ENCODE measurements around the gene FRYL. TPM values are rescaled to one million over a fixed set of nuclear protein-coding genes. Genes with fewer than 3 reads are reported as not detected.

FRYL gene
- total and polyA plus RNA-seq, 2 donors = 33.2 to 44.2 TPM

- no peaks in the 10 kb centered on the region for H3K27me3 ChIP-seq (ENCODE audit: control insufficient read depth in 2 of 2, insufficient read depth in 1 of 2, low read length in 1 of 2)
- no peak overlapping the region for H3K4me3 ChIP-seq (ENCODE audit: low read length in 2 of 2)
- no peak for DNase-seq (ENCODE audit: low read depth in 6 of 9, low spot score in 9 of 9)
- no peaks in the 10 kb centered on the region for H3K9me3 ChIP-seq (ENCODE audit: control insufficient read depth in 2 of 2, insufficient read depth in 1 of 2, low read length in 1 of 2)
- no peak overlapping the region for H3K27ac ChIP-seq (ENCODE audit: low read depth in 1 of 2, low read length in 1 of 2)
- no peaks in the 10 kb centered on the region for H3K4me1 ChIP-seq (ENCODE audit: control insufficient read depth in 2 of 2, insufficient read depth in 2 of 2, low read length in 2 of 2)
- 98% methylated on average over 4 of the region's 4 CpGs for WGBS
- peaks cover 9 to 10% of the 10 kb centered on the region in 2 donors for H3K36me3 ChIP-seq (ENCODE audit: control insufficient read depth in 2 of 2, insufficient read depth in 2 of 2, low read length in 1 of 2)
Measured at GRCh38 chr4:48602763-48603162, 177.3 kb downstream of the FRYL start.

- H3K4me3 ChIP-seq (ENCODE audit: low read length in 2 of 2) = no peak overlapping the region
- DNase-seq (ENCODE audit: low read depth in 6 of 9, low spot score in 9 of 9) = no peak
- no peaks in the 10 kb centered on the region for H3K4me1 ChIP-seq (ENCODE audit: control insufficient read depth in 2 of 2, insufficient read depth in 2 of 2, low read length in 2 of 2)
- H3K27me3 ChIP-seq (ENCODE audit: control insufficient read depth in 2 of 2, insufficient read depth in 1 of 2, low read length in 1 of 2) = no peaks in the 10 kb centered on the region
- peaks cover 9 to 10% of the 10 kb centered on the region in 2 donors for H3K36me3 ChIP-seq (ENCODE audit: control insufficient read depth in 2 of 2, insufficient read depth in 2 of 2, low read length in 1 of 2)
- no peaks in the 10 kb centered on the region for H3K9me3 ChIP-seq (ENCODE audit: control insufficient read depth in 2 of 2, insufficient read depth in 1 of 2, low read length in 1 of 2)
- WGBS = 96% methylated on average over 3 of the region's 3 CpGs
- no peak overlapping the region for H3K27ac ChIP-seq (ENCODE audit: low read depth in 1 of 2, low read length in 1 of 2)
Measured at GRCh38 chr4:48602222-48602621, 177.9 kb downstream of the FRYL start.

- H3K27ac ChIP-seq (ENCODE audit: low read depth in 1 of 2, low read length in 1 of 2) = no peak overlapping the region
- peaks cover 8 to 22% of the 10 kb centered on the region in 2 donors for H3K36me3 ChIP-seq (ENCODE audit: control insufficient read depth in 2 of 2, insufficient read depth in 2 of 2, low read length in 1 of 2)
- no peaks in the 10 kb centered on the region for H3K27me3 ChIP-seq (ENCODE audit: control insufficient read depth in 2 of 2, insufficient read depth in 1 of 2, low read length in 1 of 2)
- no peaks in the 10 kb centered on the region for H3K4me1 ChIP-seq (ENCODE audit: control insufficient read depth in 2 of 2, insufficient read depth in 2 of 2, low read length in 2 of 2)
- no peak for DNase-seq (ENCODE audit: low read depth in 6 of 9, low spot score in 9 of 9)
- no peak overlapping the region for H3K4me3 ChIP-seq (ENCODE audit: low read length in 2 of 2)
- 98% methylated on average over 4 of the region's 4 CpGs for WGBS
- H3K9me3 ChIP-seq (ENCODE audit: control insufficient read depth in 2 of 2, insufficient read depth in 1 of 2, low read length in 1 of 2) = no peaks in the 10 kb centered on the region
Measured at GRCh38 chr4:48596336-48596735, 183.7 kb downstream of the FRYL start.

- 33% methylated on average over 1 of the region's 1 CpG for WGBS
- no peak overlapping the region for H3K27ac ChIP-seq (ENCODE audit: low read depth in 1 of 2, low read length in 1 of 2)
- H3K36me3 ChIP-seq (ENCODE audit: control insufficient read depth in 2 of 2, insufficient read depth in 2 of 2, low read length in 1 of 2) = peaks cover 8 to 26% of the 10 kb centered on the region in 2 donors
- H3K27me3 ChIP-seq (ENCODE audit: control insufficient read depth in 2 of 2, insufficient read depth in 1 of 2, low read length in 1 of 2) = no peaks in the 10 kb centered on the region
- no peaks in the 10 kb centered on the region for H3K4me1 ChIP-seq (ENCODE audit: control insufficient read depth in 2 of 2, insufficient read depth in 2 of 2, low read length in 2 of 2)
- H3K9me3 ChIP-seq (ENCODE audit: control insufficient read depth in 2 of 2, insufficient read depth in 1 of 2, low read length in 1 of 2) = no peaks in the 10 kb centered on the region
- no peak for DNase-seq (ENCODE audit: low read depth in 6 of 9, low spot score in 9 of 9)
- H3K4me3 ChIP-seq (ENCODE audit: low read length in 2 of 2) = no peak overlapping the region
Measured at GRCh38 chr4:48594180-48594579, 185.9 kb downstream of the FRYL start.

- WGBS = 100% methylated on average over 1 of the region's 1 CpG
- peaks cover 15 to 30% of the 10 kb centered on the region in 2 donors for H3K36me3 ChIP-seq (ENCODE audit: control insufficient read depth in 2 of 2, insufficient read depth in 2 of 2, low read length in 1 of 2)
- no peaks in the 10 kb centered on the region for H3K4me1 ChIP-seq (ENCODE audit: control insufficient read depth in 2 of 2, insufficient read depth in 2 of 2, low read length in 2 of 2)
Measured at GRCh38 chr4:48591372-48591771, 188.7 kb downstream of the FRYL start.

GRCh38 chr4:48590884-48591283 is 189.2 kb downstream of the FRYL start:
- no peaks in the 10 kb centered on the region for H3K27me3 ChIP-seq (ENCODE audit: control insufficient read depth in 2 of 2, insufficient read depth in 1 of 2, low read length in 1 of 2)
- WGBS = 99% methylated on average over 2 of the region's 2 CpGs
- H3K36me3 ChIP-seq (ENCODE audit: control insufficient read depth in 2 of 2, insufficient read depth in 2 of 2, low read length in 1 of 2) = peaks cover 15 to 33% of the 10 kb centered on the region in 2 donors

More at GRCh38 chr4:48591372-48591771, 188.7 kb downstream of the FRYL start:
- no peak for DNase-seq (ENCODE audit: low read depth in 6 of 9, low spot score in 9 of 9)
- no peak overlapping the region for H3K27ac ChIP-seq (ENCODE audit: low read depth in 1 of 2, low read length in 1 of 2)
- H3K4me3 ChIP-seq (ENCODE audit: low read length in 2 of 2) = no peak overlapping the region
- no peaks in the 10 kb centered on the region for H3K9me3 ChIP-seq (ENCODE audit: control insufficient read depth in 2 of 2, insufficient read depth in 1 of 2, low read length in 1 of 2)
- H3K27me3 ChIP-seq (ENCODE audit: control insufficient read depth in 2 of 2, insufficient read depth in 1 of 2, low read length in 1 of 2) = no peaks in the 10 kb centered on the region

GRCh38 chr4:48589098-48589445 is 191.0 kb downstream of the FRYL start:
- H3K4me1 ChIP-seq (ENCODE audit: control insufficient read depth in 2 of 2, insufficient read depth in 2 of 2, low read length in 2 of 2) = no peaks in the 10 kb centered on the region
- peaks cover 19 to 33% of the 10 kb centered on the region in 2 donors for H3K36me3 ChIP-seq (ENCODE audit: control insufficient read depth in 2 of 2, insufficient read depth in 2 of 2, low read length in 1 of 2)
- no peaks in the 10 kb centered on the region for H3K9me3 ChIP-seq (ENCODE audit: control insufficient read depth in 2 of 2, insufficient read depth in 1 of 2, low read length in 1 of 2)
- H3K4me3 ChIP-seq (ENCODE audit: low read length in 2 of 2) = no peak overlapping the region
- WGBS = 99% methylated on average over 1 of the region's 1 CpG
- H3K27me3 ChIP-seq (ENCODE audit: control insufficient read depth in 2 of 2, insufficient read depth in 1 of 2, low read length in 1 of 2) = no peaks in the 10 kb centered on the region
- H3K27ac ChIP-seq (ENCODE audit: low read depth in 1 of 2, low read length in 1 of 2) = no peak overlapping the region
- no peak for DNase-seq (ENCODE audit: low read depth in 6 of 9, low spot score in 9 of 9)

More at GRCh38 chr4:48590884-48591283, 189.2 kb downstream of the FRYL start:
- no peak for DNase-seq (ENCODE audit: low read depth in 6 of 9, low spot score in 9 of 9)
- Histone ChIP-seq H3K4me1 (ENCODE audit: control insufficient read depth in 2 of 2, insufficient read depth in 2 of 2, low read length in 2 of 2) (no peaks in the 10 kb centered on the region), H3K4me3 (ENCODE audit: low read length in 2 of 2) (no peak overlapping the region), H3K27ac (ENCODE audit: low read depth in 1 of 2, low read length in 1 of 2) (no peak overlapping the region), H3K9me3 (ENCODE audit: control insufficient read depth in 2 of 2, insufficient read depth in 1 of 2, low read length in 1 of 2) (no peaks in the 10 kb centered on the region)

GRCh38 chr4:48588230-48589097 is 191.6 kb downstream of the FRYL start:
- Histone ChIP-seq H3K9me3 (ENCODE audit: control insufficient read depth in 2 of 2, insufficient read depth in 1 of 2, low read length in 1 of 2) (no peaks in the 10 kb centered on the region), H3K4me1 (ENCODE audit: control insufficient read depth in 2 of 2, insufficient read depth in 2 of 2, low read length in 2 of 2) (no peaks in the 10 kb centered on the region), H3K36me3 (ENCODE audit: control insufficient read depth in 2 of 2, insufficient read depth in 2 of 2, low read length in 1 of 2) (peaks cover 19 to 33% of the 10 kb centered on the region in 2 donors), H3K27me3 (ENCODE audit: control insufficient read depth in 2 of 2, insufficient read depth in 1 of 2, low read length in 1 of 2) (no peaks in the 10 kb centered on the region), H3K27ac (ENCODE audit: low read depth in 1 of 2, low read length in 1 of 2) (no peak overlapping the region), H3K4me3 (ENCODE audit: low read length in 2 of 2) (no peak overlapping the region)
- no peak for DNase-seq (ENCODE audit: low read depth in 6 of 9, low spot score in 9 of 9)
- 94% methylated on average over 3 of the region's 3 CpGs for WGBS

- no peak overlapping the region for H3K27ac ChIP-seq (ENCODE audit: low read depth in 1 of 2, low read length in 1 of 2)
- 98% methylated on average over 2 of the region's 2 CpGs for WGBS
- DNase-seq (ENCODE audit: low read depth in 6 of 9, low spot score in 9 of 9) = no peak
- H3K36me3 ChIP-seq (ENCODE audit: control insufficient read depth in 2 of 2, insufficient read depth in 2 of 2, low read length in 1 of 2) = peaks cover 15 to 37% of the 10 kb centered on the region in 2 donors
- H3K9me3 ChIP-seq (ENCODE audit: control insufficient read depth in 2 of 2, insufficient read depth in 1 of 2, low read length in 1 of 2) = no peaks in the 10 kb centered on the region
- H3K4me3 ChIP-seq (ENCODE audit: low read length in 2 of 2) = no peak overlapping the region
- no peaks in the 10 kb centered on the region for H3K4me1 ChIP-seq (ENCODE audit: control insufficient read depth in 2 of 2, insufficient read depth in 2 of 2, low read length in 2 of 2)
- no peaks in the 10 kb centered on the region for H3K27me3 ChIP-seq (ENCODE audit: control insufficient read depth in 2 of 2, insufficient read depth in 1 of 2, low read length in 1 of 2)
Measured at GRCh38 chr4:48585401-48585800, 194.7 kb downstream of the FRYL start.

Data from thymus (tissue), 11 donors.